HG03558 (cell line): Measurements from ENCODE around the gene LRRC74A.

Experiments used
- ATAC-seq: cut with Tn5 transposase; IDR thresholded peaks from one replicate; pipeline ENCODE4 v1.9.1; 2021; ENCODE audit warnings: moderate number of reproducible peaks; ENCODE audit not compliant: unreplicated experiment; ENCODE audit errors: extremely low read depth

Gene LRRC74A

DNA sequence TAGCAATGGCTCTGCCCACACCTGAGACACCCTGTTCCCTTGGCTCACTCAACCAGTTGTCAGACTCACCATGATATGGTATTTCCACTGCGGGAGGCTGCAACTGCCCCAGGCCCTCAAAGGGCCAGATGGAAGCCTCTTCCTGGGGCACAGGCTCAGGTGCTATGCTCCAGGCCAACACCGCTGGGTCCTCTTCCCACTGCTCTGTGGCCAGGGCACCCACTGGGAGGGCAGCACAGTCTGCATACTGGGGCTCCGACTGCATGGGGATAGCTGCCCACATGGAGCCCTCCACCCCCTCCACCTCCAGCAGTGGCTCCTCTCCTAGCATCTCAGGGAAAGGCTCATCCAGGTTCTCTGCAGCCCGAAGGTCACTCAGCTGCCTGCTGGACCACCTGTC, 17.2 kb upstream of the LRRC74A start:
- ATAC-seq: no peak

DNA sequence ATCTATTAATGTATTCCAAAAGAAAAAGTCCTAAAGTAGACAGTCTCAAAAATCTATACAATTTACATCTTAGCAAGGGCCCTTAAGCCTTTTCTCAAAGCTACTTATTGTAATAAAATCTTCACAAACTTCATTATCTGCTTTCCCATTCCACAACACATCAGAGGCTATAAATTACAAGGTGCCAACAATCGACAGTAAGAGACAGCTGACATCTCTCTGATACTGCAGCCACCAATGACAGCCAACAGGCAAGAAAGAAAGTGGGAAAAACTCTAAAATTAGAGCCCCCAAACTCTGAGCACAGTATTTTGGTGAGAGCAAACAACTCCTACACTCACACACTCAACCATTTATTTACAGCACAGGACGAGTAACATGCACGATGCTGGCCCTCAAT, 15.7 kb upstream of the LRRC74A start:
- ATAC-seq: no peak

DNA sequence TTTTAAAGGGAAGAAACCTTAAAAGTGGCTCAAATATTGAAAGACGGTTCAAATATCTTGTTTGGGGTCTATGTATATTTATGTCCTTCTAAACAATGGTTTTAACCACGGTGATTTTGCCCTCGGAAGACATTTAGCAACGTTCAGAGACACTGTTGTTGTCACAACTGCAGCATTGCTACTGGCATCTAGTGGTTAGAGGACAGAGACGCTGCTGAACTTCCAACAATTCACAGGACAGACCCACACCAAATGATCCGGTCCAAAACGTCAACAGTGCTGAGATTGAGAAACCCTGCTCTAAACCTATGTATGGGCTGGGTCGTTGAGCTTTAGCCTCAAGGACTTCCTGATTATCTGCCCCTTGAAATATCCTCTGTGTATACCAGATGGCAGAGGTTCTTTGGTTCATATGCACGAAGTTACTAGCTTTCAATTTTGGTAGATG, 15.2 kb upstream of the LRRC74A start:
- no peak for ATAC-seq

DNA sequence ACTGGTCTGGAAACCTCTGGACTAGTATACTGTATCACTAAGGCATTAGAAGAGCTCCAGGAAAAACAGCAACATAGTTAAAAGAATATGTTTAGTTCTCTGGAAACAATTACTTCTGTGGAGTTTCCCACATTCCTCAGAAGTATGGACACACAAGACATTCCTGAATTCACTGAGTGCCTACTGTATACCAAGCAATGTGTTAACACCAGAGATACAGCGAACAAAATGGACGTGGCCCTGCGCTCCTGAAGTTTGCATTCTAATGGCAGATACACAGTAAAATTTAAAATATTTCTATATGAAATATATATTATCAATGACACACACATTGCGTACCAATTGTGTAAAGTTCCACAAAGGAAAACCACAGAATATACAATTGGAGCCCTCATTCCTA, 14.6 kb upstream of the LRRC74A start:
- no peak for ATAC-seq

DNA sequence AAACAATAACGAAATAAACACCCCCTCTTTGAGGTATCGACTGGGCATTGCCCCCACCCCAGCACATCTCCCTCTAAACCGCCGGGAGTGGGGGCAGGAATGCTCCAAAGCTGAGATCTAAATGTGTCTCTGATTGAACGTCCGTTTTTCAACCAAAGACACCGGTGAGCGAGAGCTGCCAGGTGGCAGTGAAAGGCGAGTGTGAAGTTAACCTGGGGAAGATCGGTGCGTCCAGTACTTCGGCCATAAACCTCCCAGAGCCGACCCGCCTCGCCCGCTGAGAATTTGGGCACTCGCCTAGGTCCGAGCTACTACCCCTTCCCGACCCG, 14.2 kb upstream of the LRRC74A start:
- no peak for ATAC-seq

DNA sequence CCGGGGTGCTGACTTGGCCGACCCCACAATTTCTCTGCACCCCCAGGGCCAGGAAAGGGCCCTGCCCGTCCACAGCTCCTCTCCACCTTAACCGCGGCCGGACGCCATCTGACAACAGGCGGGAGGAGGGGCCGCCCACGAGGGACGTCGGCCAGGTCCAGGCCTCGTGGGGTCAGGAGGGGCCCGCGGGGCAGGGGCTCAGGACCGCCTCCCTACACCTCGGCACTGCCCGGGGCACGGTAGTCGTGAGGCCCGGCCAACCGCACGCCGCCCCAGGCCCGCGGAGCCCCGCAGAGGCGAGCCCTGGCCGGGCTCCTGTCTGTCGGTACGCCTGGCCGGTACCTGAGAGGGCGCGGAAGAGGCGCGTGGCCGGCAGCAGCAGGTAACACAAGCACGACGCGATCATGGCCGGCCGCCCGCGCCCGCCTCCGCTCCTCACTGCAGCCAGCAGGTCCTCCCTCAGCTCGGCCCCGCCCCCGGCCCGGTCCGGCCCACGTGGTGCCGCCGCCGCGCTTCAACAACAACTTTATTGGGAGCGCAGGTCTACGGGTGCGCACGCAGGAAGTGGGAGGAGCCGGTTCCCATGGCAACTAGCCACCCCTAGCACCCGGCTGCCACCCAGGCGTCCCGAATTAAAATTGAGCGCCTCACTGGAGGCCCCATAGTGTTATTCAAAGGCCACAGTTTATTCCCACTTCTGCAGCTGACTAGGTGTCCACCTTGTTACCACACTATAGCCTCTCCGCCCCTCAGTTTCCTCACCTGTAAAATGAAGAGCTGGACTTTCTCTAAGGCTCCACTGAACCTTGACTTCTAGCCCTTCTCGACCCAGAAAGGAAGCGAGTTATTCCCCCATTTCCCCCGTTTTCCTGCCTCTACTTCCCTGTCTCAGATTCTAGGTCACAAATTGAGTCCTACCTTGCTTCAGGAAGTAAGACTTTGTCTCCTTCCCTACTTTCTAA, 13.5 kb upstream of the LRRC74A start, which contains the start of gene ANGEL1:
Gene ANGEL1, minus strand, starts transcription at position 461 of the 962 bp plus-strand sequence. Its CDS starts 55 bp downstream, at position 406.
- ATAC-seq: peak; percentile 71

DNA sequence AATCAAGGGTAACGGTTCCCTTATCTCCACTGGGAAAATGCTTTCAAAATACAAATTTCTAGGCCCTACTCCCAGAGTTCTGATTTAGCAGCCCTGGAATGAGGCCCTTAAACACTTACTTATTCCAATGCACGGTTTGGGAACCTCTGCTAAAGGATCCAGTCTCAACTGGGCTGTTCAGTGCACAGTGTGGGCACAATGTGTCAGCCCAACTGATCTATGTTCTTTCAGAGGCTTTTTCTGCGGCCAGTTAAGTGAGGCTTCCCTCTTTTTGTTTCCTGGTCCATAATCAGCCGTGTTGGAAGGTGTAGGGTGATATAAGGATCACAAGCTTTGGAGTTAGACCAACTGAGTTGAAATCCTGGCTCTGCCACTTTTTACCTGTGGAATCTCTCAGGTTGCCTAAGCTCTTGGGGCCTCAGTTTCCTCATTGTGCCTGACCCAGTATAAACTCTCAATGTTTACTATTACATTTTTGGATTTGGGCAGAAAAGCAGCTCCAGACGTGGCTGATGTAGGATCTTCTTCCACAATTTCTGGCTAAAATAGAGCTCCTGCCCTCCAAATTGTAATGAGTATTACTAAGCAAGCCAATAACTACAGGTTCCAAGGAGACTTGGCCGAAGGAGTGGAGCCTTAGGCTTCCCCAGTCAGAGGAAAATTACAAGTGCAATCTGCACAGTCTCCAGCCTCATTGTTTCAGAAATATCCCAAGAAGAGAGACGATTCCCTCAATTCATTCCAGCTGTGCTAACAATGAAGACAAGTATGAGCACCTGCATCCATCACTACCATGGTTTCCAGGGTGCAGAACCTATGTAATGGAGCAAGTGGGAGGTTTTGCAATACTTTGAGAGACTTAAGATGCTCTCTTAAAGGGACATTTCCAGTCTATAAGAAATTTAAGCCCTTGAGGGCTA, 11.2 kb upstream of the LRRC74A start:
- ATAC-seq: no peak

DNA sequence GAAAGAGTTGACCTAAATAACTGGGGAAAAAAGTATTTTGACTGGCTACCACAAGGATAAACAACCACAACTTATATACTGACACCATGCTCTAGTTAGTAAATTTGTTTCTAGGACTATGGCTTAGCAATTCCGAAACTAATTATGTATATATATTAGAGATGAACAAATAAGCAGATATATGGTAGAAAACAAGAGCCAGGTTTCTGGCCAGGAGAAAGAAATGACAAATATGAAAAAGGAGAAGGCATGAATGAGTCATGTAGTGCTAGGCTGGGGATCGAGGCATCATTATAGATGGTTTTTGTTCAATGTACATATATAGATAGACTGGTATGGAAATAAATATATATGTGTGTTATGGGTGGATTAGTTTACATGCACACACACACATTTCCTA, 5.5 kb upstream of the LRRC74A start:
- no peak for ATAC-seq

DNA sequence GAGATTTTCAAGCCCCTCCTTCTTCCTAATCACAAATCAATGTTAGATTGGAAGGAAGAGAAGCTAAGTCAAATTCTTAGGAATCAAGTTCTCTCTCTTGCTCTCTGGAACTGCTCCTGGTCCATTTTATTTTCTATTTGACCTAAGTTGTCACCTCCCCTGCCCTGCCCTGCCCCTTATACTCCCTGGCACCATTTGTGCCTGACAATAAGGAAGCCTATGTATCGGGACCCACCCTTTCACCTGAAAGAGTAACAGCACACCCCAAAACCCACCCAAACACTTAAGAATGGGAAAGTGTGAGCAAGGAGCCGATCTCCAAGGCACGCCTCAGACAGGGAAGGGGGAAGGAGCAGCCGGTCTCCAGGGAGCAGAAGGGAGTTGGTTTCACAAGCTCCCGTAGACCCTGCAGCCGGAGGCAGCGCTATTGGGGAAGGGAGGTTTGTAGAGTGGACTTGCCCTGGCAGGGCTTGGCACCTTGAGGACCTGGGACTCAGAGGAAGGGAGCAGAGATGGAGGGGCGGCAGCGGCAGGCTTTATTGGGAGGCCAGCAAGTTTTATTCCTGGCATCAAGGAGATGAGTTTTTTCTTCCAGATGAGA, 1.6 kb downstream of the LRRC74A start:
- no peak for ATAC-seq

DNA sequence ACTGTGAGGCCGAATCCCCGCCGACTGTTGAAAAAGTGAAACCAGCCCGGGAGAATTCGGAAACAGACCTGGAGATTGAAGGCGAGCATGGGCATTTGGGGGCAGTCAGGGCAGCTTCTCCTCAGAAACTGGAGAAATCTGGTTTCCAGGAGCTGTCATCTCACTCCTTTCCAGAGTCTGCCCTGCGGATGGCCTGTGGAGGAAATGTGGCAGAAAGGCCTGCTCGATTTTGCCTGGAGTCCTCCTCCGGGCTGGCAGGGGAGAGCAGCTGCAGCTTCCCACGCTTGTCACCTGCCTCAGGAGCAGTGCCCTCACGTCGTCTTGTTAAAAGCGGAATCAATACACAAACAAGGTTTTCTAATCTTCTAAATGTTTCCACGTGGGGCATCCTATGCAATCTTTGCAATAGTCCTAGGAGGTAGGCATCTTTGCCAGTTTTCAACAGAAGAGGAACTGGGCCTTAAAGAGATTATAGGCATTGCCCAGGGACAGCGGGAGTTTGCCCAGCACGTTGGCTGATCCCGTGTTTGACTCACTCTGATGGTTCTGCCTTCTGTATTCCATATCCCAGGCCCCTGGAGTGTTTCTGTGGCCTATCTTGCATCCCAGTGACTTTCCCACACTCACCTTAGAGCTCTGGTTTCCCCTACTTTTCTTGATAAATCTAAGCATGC, 2.3 kb downstream of the LRRC74A start:
- no peak for ATAC-seq

DNA sequence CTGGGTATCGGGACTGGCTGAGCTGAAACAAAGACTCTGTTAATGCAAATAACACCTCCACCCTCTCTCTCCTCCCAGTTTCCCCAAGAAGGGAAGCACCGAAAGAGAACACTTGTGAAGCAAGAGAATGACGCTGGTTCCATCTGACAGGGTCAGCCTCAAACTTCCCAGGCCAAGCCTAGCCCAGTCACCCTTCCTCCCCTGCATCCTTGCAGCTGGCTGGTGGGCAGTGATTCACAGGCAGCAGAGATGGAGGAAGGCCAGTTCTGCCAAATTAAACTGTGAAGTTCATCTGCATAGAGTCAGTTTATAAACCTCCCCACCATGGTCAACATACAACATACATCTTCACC, 2.8 kb downstream of the LRRC74A start:
- no peak for ATAC-seq

DNA sequence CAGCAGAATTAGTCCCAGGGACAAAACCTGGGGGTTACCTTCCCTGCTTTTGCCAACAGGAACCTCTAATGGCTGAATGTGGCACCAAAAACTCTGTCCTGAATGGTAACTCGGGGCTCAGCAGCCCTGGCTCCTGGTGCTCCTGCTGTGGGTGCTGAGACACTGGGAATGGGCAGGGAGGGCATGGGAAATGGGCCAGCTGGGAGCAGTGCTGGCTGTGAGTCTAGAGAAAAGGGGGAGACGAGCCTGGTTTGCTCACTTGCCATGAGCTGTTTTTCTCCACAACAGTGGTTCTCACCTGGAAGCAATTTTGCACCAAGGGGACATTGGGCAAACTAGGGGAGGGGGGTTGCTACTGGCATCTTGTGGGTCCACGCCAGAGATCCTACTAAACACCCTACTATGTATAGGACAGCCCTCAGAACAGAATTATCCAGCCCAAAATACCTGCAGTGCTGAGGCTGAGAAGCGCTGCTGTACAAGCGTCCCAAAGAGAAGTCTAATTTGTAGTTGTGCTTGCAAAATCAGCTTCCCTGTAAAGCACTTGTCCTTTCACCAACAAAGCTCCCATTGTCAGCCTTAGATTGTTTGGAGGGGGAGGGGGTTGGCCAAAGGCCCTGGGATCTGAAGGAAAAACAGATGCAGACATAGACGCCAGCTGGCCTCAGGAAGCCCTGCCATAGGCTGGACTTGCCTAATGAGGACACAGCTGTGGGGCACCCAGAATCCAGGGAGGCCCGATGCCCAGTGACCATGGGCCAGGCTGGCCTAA, 3.6 kb downstream of the LRRC74A start:
- no peak for ATAC-seq

DNA sequence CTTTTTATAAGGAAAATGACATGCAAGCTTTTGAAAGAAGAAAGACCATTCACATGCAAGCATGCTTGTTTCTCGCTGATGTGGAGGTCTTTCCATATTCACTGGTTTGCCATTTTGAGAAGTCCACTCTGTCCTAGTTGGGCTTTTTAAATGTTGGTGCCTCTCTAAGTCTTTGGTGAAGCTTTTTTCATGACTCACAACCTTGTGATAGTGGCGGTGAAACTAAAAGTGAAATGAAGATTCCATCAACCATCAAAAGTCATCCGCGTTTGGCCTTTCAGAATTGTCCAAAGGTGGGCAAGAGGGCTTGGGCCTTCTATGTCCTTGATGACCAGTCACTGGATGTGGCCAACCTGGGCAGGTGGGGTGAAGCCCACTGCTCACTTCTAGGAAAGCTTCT, 4.3 kb downstream of the LRRC74A start:
- ATAC-seq: no peak

DNA sequence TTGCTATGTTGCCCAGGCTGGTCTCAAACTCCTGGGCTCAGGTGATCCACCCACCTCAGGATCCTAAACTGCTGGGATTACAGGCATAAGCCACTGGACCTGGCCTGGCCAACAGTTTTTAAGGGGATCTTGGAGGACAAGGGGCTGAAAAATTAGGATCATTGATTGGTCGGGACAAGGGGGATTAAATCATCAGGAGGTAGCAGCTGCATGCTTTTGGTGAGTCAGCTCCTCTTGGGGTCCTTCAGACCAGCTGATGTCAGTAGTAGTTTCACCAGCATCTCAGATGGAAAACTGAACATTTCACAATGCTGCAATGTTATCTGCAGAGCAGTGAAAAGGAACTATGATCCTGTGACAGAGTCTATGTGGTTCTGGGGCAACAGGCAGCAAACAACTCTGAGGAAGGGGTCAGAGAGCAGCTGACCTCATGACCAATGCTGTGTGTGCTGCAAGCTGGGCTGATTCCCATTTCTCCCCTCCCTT, 6.3 kb downstream of the LRRC74A start:
- ATAC-seq: no peak

DNA sequence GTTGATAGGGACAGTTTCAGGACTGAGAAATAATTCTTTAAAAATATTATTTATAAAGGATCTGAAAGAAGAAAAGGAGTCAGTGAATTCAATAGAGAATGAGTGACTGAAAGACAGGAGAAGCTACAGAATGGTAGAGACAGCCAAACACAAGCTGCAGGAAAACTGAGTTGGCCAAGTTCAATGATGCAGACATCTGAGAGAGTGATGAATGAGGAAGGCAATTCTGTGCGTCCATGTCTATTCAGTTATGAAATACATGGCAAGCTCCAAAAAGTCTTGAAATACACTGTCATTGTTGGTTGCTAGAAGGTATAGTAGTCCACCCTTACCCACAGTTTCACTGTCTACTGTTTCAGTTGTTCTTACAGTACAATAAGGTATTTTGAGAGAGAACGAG, 6.8 kb downstream of the LRRC74A start:
- ATAC-seq: no peak

DNA sequence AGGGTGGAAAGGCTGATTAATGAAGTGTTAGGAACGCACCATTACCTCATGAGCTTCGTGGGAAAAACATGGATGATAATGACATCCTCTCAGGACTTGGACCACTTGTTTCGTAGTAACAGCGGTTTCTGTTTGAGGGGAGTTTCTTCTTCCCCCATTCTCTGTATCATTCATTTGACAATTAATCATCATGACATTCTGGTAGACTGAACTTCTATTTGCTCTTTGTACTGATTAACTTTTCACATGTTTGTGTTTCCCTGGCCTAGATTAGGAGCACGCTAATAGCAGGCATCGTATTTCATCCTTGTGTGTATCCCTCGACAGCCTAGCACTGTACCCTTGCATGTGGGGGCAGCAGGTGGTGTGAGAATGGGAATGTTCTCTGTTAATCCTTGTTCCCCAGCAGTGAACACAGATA, 8.0 kb downstream of the LRRC74A start:
- ATAC-seq: no peak

DNA sequence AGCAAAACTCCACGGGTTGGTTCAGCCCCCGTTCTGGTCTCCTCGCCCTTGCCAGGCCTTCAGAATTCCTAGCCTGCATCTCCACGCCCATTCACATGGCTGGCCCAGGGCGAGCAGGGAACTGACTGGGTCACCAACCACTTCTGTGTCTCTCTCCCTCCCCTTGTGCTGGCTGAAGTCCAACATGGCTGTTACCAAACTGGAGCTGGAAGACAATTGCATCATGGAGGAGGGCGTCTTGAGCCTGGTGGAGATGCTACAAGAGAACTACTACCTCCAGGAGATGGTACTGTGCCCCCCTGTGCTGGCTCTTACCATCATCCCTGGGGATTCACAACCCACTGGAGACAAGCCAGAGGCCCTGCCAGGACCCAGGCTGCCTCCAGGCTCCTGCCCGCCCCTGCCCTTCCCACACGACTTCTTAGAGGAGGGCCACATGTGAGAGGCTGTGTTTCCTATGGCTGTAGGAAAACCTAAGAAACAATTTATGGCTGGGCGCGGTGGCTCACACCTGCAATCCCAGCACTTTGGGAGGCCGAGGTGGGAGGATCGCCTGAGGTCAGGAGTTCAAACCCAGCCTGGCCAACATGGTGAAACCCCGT, 9.9 kb downstream of the LRRC74A start:
- no peak for ATAC-seq

DNA sequence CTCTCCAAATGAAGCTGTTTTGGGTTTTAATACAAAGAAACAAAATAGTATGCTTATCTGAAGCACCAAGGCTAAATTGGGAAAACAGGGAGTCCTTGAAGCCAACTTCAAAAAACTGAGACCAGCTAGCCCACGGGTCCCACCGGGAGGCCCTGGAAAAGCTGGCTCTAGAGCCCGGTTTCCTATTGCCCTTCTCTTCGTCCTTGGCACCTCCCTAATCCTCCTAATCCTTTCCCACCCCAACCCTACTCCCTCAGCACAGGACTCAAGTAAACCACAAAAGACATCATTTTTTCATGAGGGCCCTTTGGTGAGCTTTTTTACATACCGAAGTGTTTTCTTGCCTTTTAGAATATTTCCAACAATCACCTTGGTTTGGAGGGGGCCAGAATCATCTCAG, 11.3 kb downstream of the LRRC74A start:
- ATAC-seq: no peak

DNA sequence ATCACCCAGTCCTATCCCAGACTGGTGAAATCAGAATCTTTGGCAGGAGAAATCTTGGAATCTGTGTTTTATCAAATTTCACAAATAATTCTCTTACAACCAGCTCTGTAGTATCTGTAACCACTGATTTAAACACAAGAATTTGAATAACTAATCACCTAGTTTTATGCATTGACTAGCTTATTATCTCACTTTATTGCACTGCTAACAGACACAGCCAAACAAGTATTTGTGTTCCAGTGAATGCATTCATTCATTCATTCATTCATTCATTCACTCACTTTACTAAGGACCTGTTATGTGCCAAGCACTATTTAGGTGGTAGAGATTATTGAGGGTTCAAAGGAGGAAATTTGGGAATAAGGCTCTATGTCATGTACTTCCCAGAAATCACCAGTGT, 16.2 kb downstream of the LRRC74A start:
- no peak for ATAC-seq
